HepG2 (cell line): ENCODE measurements around the gene EVL. TPM values are rescaled to one million over a fixed set of nuclear protein-coding genes. Genes with fewer than 3 reads are reported as not detected.
A peak's percentile ranks its signal among the peaks of the same experiment; 100 is the strongest.

Source experiments
- ATF7 ChIP-seq, 2 experiments: fragments of 450-650 bp in 1 of 2; sonication (generic) in 1 of 2; formaldehyde crosslinking in 1 of 2; IDR thresholded peaks; 2 replicates each; pipeline versions ENCODE4 v1.4.0 to v1.6.1; 2016 to 2020; ENCODE audit warnings: antibody characterized with exemption in 1 of 2, mild to moderate bottlenecking in 1 of 2, missing genetic modification reagents in 1 of 2
- BCL6 ChIP-seq: IDR thresholded peaks from 2 replicates; pipeline ENCODE4 v1.6.1; 2016; ENCODE audit warnings: missing genetic modification reagents, missing compliant biosample characterization
- GMEB1 ChIP-seq: sonication (generic); formaldehyde crosslinking; IDR thresholded peaks from 2 replicates; pipeline ENCODE4 v1.5.1; 2020; ENCODE audit warnings: missing genetic modification reagents, mild to moderate bottlenecking, borderline replicate concordance
- HNRNPLL ChIP-seq: fragments of 200-400 bp; formaldehyde crosslinking; IDR thresholded peaks from 2 replicates; pipeline ENCODE4 v1.6.1; 2017; ENCODE audit warnings: mild to moderate bottlenecking, low read depth, low read length; ENCODE audit not compliant: poor library complexity, severe bottlenecking
- ISX ChIP-seq: sonication (generic); formaldehyde crosslinking; conservative IDR thresholded peaks from 2 replicates; pipeline ENCODE4 v1.5.0; 2020; ENCODE audit warnings: missing genetic modification reagents
- JARID2 ChIP-seq: sonication (generic); formaldehyde crosslinking; IDR thresholded peaks from 2 replicates; pipeline ENCODE4 v1.8.1; 2023; ENCODE audit warnings: missing genetic modification reagents, inconsistent platforms; ENCODE audit not compliant: insufficient replicate concordance
- NFAT5 ChIP-seq: sonication (generic); formaldehyde crosslinking; IDR thresholded peaks from 2 replicates; pipeline ENCODE4 v1.4.0; 2020; ENCODE audit warnings: missing genetic modification reagents
- NKX3-1 ChIP-seq: sonication (generic); formaldehyde crosslinking; IDR thresholded peaks from 2 replicates; pipeline ENCODE4 v1.5.0; 2020; ENCODE audit warnings: missing genetic modification reagents
- SRSF1 ChIP-seq: fragments of 200-400 bp; formaldehyde crosslinking; optimal IDR thresholded peaks from 2 replicates; pipeline ENCODE3; 2017; ENCODE audit warnings: mild to moderate bottlenecking, low read depth, low read length, moderate library complexity
- THRA ChIP-seq: sonication (generic); formaldehyde crosslinking; IDR thresholded peaks from 2 replicates; pipeline ENCODE4 v1.4.0; 2020; ENCODE audit warnings: missing genetic modification reagents, borderline replicate concordance
- ZBTB4 ChIP-seq: sonication (generic); formaldehyde crosslinking; IDR thresholded peaks from 2 replicates; pipeline ENCODE4 v1.4.0; 2020; ENCODE audit warnings: missing genetic modification reagents, mild to moderate bottlenecking, borderline replicate concordance
- ZFP36L2 ChIP-seq: sonication (generic); formaldehyde crosslinking; IDR thresholded peaks from 2 replicates; pipeline ENCODE4 v1.4.0; 2020; ENCODE audit warnings: missing genetic modification reagents
- ZNF570 ChIP-seq: sonication (generic); formaldehyde crosslinking; IDR thresholded peaks from 2 replicates; pipeline ENCODE4 v1.4.0; 2020; ENCODE audit warnings: mild to moderate bottlenecking, missing genetic modification reagents, borderline replicate concordance
- ZNF75D ChIP-seq: sonication (generic); formaldehyde crosslinking; IDR thresholded peaks from 2 replicates; pipeline ENCODE4 v1.8.1; 2023; ENCODE audit warnings: missing genetic modification reagents, mild to moderate bottlenecking, borderline replicate concordance
- ZNF782 ChIP-seq: sonication (generic); formaldehyde crosslinking; IDR thresholded peaks from 2 replicates; pipeline ENCODE4 v1.4.0; 2020; ENCODE audit warnings: missing genetic modification reagents, mild to moderate bottlenecking, borderline replicate concordance
- polyA plus RNA-seq, 8 experiments: library from polyadenylated mRNA; depleted of rRNA in 3 of 8; stranded (reverse) in 7 of 8; unstranded in 1 of 8; fragments of >200 nt; fragmentation: Illumina TruSeq in 4 of 8; extraction: Trizol in 4 of 8; gene quantifications; 2 replicates each; pipeline versions ENCODE4 v1.2.1 to v1.2.3, GENCODE V29; 2011 to 2016; ENCODE audit warnings: low read depth in 4 of 8, missing spikeins in 1 of 8, mixed read lengths in 1 of 8; ENCODE audit not compliant: insufficient read depth in 1 of 8
- total RNA-seq, 5 experiments: library from RNA; depleted of rRNA; stranded (reverse); fragments of >200 nt; fragmentation: Illumina TruSeq; extraction: Trizol; gene quantifications; 2 replicates each; pipeline ENCODE4 v1.2.3, GENCODE V29; 2016; ENCODE audit warnings: low read depth in 1 of 5

EVL gene
- total and polyA plus RNA-seq, 2 of the 13 experiments (the other 11 are each of a cell fraction or from before 2014, with no cell fraction given): 15.1 to 31.2 TPM

GRCh38 chr14:100192672-100193416 lies 127.6 kb downstream of the EVL start (continued):
- TF ChIP-seq GMEB1 (CRISPR knock-in tag): peak; percentile 76; the same call in 1 of the 2 replicates
- no peak for TF ChIP-seq SRSF1
- peak; percentile 63; the same call in 1 of the 2 replicates for TF ChIP-seq BCL6
- TF ChIP-seq JARID2: no peak
- TF ChIP-seq ZBTB4 (CRISPR knock-in tag): peak; percentile 76; the same call in 1 of the 2 replicates
- no peak; the same call in 1 of the 2 replicates for TF ChIP-seq NFAT5 (CRISPR knock-in tag)
- TF ChIP-seq THRA (CRISPR knock-in tag): peak; percentile 85
- no peak for TF ChIP-seq ZNF75D (CRISPR knock-in tag)
- TF ChIP-seq ZNF782 (CRISPR knock-in tag): no peak; the same call in 1 of the 2 replicates
- no peak; the same call in 1 of the 2 replicates for TF ChIP-seq NKX3-1
- no peak for TF ChIP-seq ATF7 (IDR thresholded peaks at IDR 0.05)
- no peak for TF ChIP-seq ATF7 (CRISPR knock-in tag; IDR thresholded peaks at IDR 0.05)
- TF ChIP-seq ZFP36L2 (CRISPR knock-in tag): no peak
- peak; percentile 65 for TF ChIP-seq HNRNPLL
- peak; percentile 85; the same call in 1 of the 2 replicates for TF ChIP-seq ISX (CRISPR knock-in tag)
- no peak for TF ChIP-seq ZNF570
